ENCODE data around the gene TNXB. TPM values are rescaled to one million over a fixed set of nuclear protein-coding genes. Genes with fewer than 3 reads are reported as not detected.
A peak's percentile ranks its signal among the peaks of the same experiment; 100 is the strongest.
"Not testable (repeated sequence)": the region's sequence is repeated elsewhere in the genome, so short reads cannot be mapped to it uniquely, and the experiment has no call there.

TNXB gene
- total and polyA plus RNA-seq, 9 of the 15 experiments (the other 6 are each of a cell fraction or from before 2014, with no cell fraction given), result 0.14 to 28.1 (median 12.4) TPM

- H3K27ac ChIP-seq (ENCODE audit: extremely low read depth, low read depth, low read length); POLR2A ChIA-PET; H3K36me3 ChIP-seq (ENCODE audit: control insufficient read depth, insufficient read depth, low read length); FAIRE-seq; H3K27me3 ChIP-seq (ENCODE audit: control insufficient read depth in 2 of 2, insufficient read depth in 2 of 2, low read length in 2 of 2); intact Hi-C loops (cut with micrococcal nuclease); H4K20me1 ChIP-seq (replicated peaks; ENCODE audit: control insufficient read depth, insufficient read depth, low read length); in situ Hi-C loops (cut with MboI); H3K4me2 ChIP-seq (ENCODE audit: insufficient read depth, low read length); DNase-seq (ENCODE audit: extremely low read depth in 1 of 4, low spot score in 3 of 4); H3K9ac ChIP-seq (ENCODE audit: insufficient read depth in 1 of 2, low read depth in 2 of 2, low read length in 2 of 2); CTCF ChIA-PET (ENCODE audit: low intra/inter-chr PET ratio); BruUV-seq (replicated peaks); H3K4me1 ChIP-seq (replicated peaks in 1 of 2; ENCODE audit: control insufficient read depth in 2 of 2, insufficient read depth in 2 of 2, low read length in 2 of 2); H3K4me3 ChIP-seq; H2AFZ ChIP-seq (ENCODE audit: low read depth, low read length); H3K9me1 ChIP-seq (ENCODE audit: control insufficient read depth, insufficient read depth, low read length); H3K9me3 ChIP-seq (replicated peaks; ENCODE audit: control insufficient read depth, insufficient read depth, low read depth, low read length); H3K79me2 ChIP-seq (ENCODE audit: control insufficient read depth, insufficient read depth, low read length): not testable (repeated sequence)
- ATAC-seq, result peak; percentile 13
- no CpG with 5 or more reads among the region's 7 CpGs for whole genome bisulfite sequencing (ENCODE audit: insufficient coverage, low coverage, missing lambda C conversion rate)
Observed at GRCh38 chr6:32003301-32003700, 105.8 kb downstream of the TNXB start.

DNA sequence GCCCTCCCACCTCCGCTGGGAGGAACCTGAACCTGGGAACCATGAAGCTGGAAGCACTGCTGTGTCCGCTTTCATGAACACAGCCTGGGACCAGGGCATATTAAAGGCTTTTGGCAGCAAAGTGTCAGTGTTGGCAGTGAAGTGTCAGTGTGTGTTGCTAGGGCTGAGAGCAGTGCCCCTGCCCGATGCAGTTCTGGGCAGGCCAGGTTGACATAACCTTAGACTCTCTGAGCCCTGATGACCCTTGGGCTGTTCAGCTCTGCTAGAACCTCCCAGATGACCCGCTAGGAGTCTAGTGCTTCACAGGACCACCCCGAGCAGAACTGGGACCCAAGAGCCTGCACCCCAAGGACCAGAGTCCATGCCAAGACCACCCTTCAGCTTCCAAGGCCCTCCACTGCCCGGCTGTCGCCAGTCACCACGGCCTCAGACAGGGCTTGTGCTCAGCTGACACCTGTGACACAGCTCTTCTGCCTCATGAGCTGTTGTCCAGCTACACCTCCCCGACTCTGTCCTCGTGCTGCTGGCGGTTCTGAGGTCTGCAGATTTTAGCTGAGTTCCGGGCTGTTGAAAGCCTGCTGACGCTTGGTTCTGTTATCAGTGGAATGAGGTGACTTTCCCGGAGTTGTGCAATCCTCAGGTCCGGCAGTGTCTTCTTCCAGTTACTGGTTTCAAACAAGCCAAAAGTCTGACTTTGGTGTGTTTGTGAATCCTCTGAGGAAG lies 106.4 kb downstream of the TNXB start:
- DNase-seq (ENCODE audit: extremely low read depth in 1 of 4, low spot score in 3 of 4); intact Hi-C loops (cut with micrococcal nuclease); H2AFZ ChIP-seq (ENCODE audit: low read depth, low read length); H3K79me2 ChIP-seq (ENCODE audit: control insufficient read depth, insufficient read depth, low read length); in situ Hi-C loops (cut with MboI); CTCF ChIA-PET (ENCODE audit: low intra/inter-chr PET ratio); H3K27ac ChIP-seq (ENCODE audit: extremely low read depth, low read depth, low read length); BruUV-seq (replicated peaks); H3K4me1 ChIP-seq (replicated peaks in 1 of 2; ENCODE audit: control insufficient read depth in 2 of 2, insufficient read depth in 2 of 2, low read length in 2 of 2); H3K9me3 ChIP-seq (replicated peaks; ENCODE audit: control insufficient read depth, insufficient read depth, low read depth, low read length); H3K36me3 ChIP-seq (ENCODE audit: control insufficient read depth, insufficient read depth, low read length); POLR2A ChIA-PET; H3K9ac ChIP-seq (ENCODE audit: insufficient read depth in 1 of 2, low read depth in 2 of 2, low read length in 2 of 2); H3K9me1 ChIP-seq (ENCODE audit: control insufficient read depth, insufficient read depth, low read length); H3K4me2 ChIP-seq (ENCODE audit: insufficient read depth, low read length); H4K20me1 ChIP-seq (replicated peaks; ENCODE audit: control insufficient read depth, insufficient read depth, low read length); H3K27me3 ChIP-seq (ENCODE audit: control insufficient read depth in 2 of 2, insufficient read depth in 2 of 2, low read length in 2 of 2); H3K4me3 ChIP-seq: not testable (repeated sequence)
- FAIRE-seq (peak; percentile 100), ATAC-seq (peak; percentile 97)
- no CpG with 5 or more reads among the region's 15 CpGs for WGBS (ENCODE audit: insufficient coverage, low coverage, missing lambda C conversion rate)

- H2AFZ ChIP-seq (ENCODE audit: low read depth, low read length); H3K27ac ChIP-seq (ENCODE audit: extremely low read depth, low read depth, low read length); H3K4me2 ChIP-seq (ENCODE audit: insufficient read depth, low read length); CTCF ChIA-PET (ENCODE audit: low intra/inter-chr PET ratio); in situ Hi-C loops (cut with MboI); ATAC-seq; DNase-seq (ENCODE audit: extremely low read depth in 1 of 4, low spot score in 3 of 4); H3K4me3 ChIP-seq; intact Hi-C loops (cut with micrococcal nuclease); BruUV-seq (replicated peaks); H3K36me3 ChIP-seq (ENCODE audit: control insufficient read depth, insufficient read depth, low read length); H3K4me1 ChIP-seq (replicated peaks in 1 of 2; ENCODE audit: control insufficient read depth in 2 of 2, insufficient read depth in 2 of 2, low read length in 2 of 2); H3K79me2 ChIP-seq (ENCODE audit: control insufficient read depth, insufficient read depth, low read length); FAIRE-seq; H3K27me3 ChIP-seq (ENCODE audit: control insufficient read depth in 2 of 2, insufficient read depth in 2 of 2, low read length in 2 of 2); H3K9me3 ChIP-seq (replicated peaks; ENCODE audit: control insufficient read depth, insufficient read depth, low read depth, low read length); H3K9me1 ChIP-seq (ENCODE audit: control insufficient read depth, insufficient read depth, low read length); H4K20me1 ChIP-seq (replicated peaks; ENCODE audit: control insufficient read depth, insufficient read depth, low read length); POLR2A ChIA-PET; H3K9ac ChIP-seq (ENCODE audit: insufficient read depth in 1 of 2, low read depth in 2 of 2, low read length in 2 of 2): not testable (repeated sequence)
- 70% methylated on average over 4 of the region's 6 CpGs for WGBS (ENCODE audit: insufficient coverage, low coverage, missing lambda C conversion rate)
Observed at GRCh38 chr6:31996385-31996784, 112.8 kb downstream of the TNXB start.

- in situ Hi-C loops (cut with MboI); POLR2A ChIA-PET; H3K4me1 ChIP-seq (replicated peaks in 1 of 2; ENCODE audit: control insufficient read depth in 2 of 2, insufficient read depth in 2 of 2, low read length in 2 of 2); H2AFZ ChIP-seq (ENCODE audit: low read depth, low read length); H3K36me3 ChIP-seq (ENCODE audit: control insufficient read depth, insufficient read depth, low read length); FAIRE-seq; DNase-seq (ENCODE audit: extremely low read depth in 1 of 4, low spot score in 3 of 4); H3K9me1 ChIP-seq (ENCODE audit: control insufficient read depth, insufficient read depth, low read length); intact Hi-C loops (cut with micrococcal nuclease); BruUV-seq (replicated peaks); ATAC-seq; H3K9me3 ChIP-seq (replicated peaks; ENCODE audit: control insufficient read depth, insufficient read depth, low read depth, low read length); H3K9ac ChIP-seq (ENCODE audit: insufficient read depth in 1 of 2, low read depth in 2 of 2, low read length in 2 of 2); H3K27me3 ChIP-seq (ENCODE audit: control insufficient read depth in 2 of 2, insufficient read depth in 2 of 2, low read length in 2 of 2); H3K79me2 ChIP-seq (ENCODE audit: control insufficient read depth, insufficient read depth, low read length); H3K4me3 ChIP-seq; H4K20me1 ChIP-seq (replicated peaks; ENCODE audit: control insufficient read depth, insufficient read depth, low read length); H3K4me2 ChIP-seq (ENCODE audit: insufficient read depth, low read length); CTCF ChIA-PET (ENCODE audit: low intra/inter-chr PET ratio); H3K27ac ChIP-seq (ENCODE audit: extremely low read depth, low read depth, low read length): not testable (repeated sequence)
- WGBS (ENCODE audit: insufficient coverage, low coverage, missing lambda C conversion rate), result no CpG with 5 or more reads among the region's 14 CpGs
Observed at GRCh38 chr6:31994421-31994820, 114.7 kb downstream of the TNXB start.

Measured in K562 (cell line).